ENCODE measurements around the gene KDELR3.

KDELR3 gene

GRCh38 chr22:38441620-38442287 is 26.1 kb upstream of the KDELR3 start:
- TF ChIP-seq CTCF (IDR thresholded peaks at IDR 0.05), result no peak

DNA sequence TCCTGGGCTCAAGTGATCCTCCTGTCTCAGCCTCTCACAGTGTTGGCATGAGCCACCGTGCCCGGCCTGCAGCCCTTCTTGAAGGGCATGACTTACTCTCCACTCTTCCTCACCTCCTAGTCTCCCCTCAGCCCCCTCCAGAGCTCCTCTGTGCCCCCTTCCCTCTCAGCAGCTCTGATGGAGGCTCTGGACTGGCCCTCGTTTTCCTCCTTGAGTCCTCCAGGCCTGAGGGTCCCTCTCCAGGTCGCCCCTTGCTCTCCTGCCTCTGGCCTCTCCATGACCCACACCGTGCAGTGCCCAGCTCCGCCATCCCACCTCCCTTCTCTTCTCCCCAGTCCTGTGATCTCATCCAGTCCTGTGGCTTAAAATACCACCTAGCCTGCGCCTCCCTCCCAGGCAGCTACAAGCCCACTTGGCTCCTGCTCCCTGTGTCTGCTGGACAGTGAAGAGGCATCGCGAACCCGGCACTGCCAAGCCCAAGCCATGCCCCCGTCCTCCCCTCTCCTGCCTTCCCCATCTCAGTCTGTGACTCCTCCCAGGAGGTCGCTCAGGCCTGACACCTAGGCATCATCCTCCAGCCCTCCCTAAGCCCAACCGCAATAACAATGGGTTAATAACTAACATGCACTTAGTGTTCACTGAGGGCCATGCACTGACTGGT is 24.8 kb upstream of the KDELR3 start:
- Mint-ChIP-seq H3K9me3 (no peaks in the 10 kb centered on the region), H3K4me1 (peaks cover 26% of the 10 kb centered on the region), H3K27me3 (ENCODE audit: low read depth, poor library complexity) (peaks cover 18% of the 10 kb centered on the region), H3K27ac (no peak overlapping the region), H3K36me3 (ENCODE audit: low read depth) (no peaks in the 10 kb centered on the region), H3K4me3 (no peak overlapping the region)
- TF ChIP-seq CTCF (IDR thresholded peaks at IDR 0.05), result no peak
- DNase-seq, result no peak

More at GRCh38 chr22:38441620-38442287, 26.1 kb upstream of the KDELR3 start:
- H3K27ac Mint-ChIP-seq, result peak overlapping the region; percentile 8
- H3K4me1 Mint-ChIP-seq, result peaks cover 26% of the 10 kb centered on the region
- no peaks in the 10 kb centered on the region for H3K9me3 Mint-ChIP-seq
- peaks cover 18% of the 10 kb centered on the region for H3K27me3 Mint-ChIP-seq (ENCODE audit: low read depth, poor library complexity)
- DNase-seq, result no peak
- no peaks in the 10 kb centered on the region for H3K36me3 Mint-ChIP-seq (ENCODE audit: low read depth)
- no peak overlapping the region for H3K4me3 Mint-ChIP-seq

- no peaks in the 10 kb centered on the region for H3K9me3 Mint-ChIP-seq
- no peaks in the 10 kb centered on the region for H3K36me3 Mint-ChIP-seq (ENCODE audit: low read depth)
- no peak overlapping the region for H3K27ac Mint-ChIP-seq
- no peak for DNase-seq
- peaks cover 26% of the 10 kb centered on the region for H3K4me1 Mint-ChIP-seq
- H3K4me3 Mint-ChIP-seq, result no peak overlapping the region
- TF ChIP-seq CTCF (IDR thresholded peaks at IDR 0.05), result no peak
- H3K27me3 Mint-ChIP-seq (ENCODE audit: low read depth, poor library complexity), result peaks cover 18% of the 10 kb centered on the region
These were observed 24.0 kb upstream of the KDELR3 start for GRCh38 chr22:38443628-38444521.

GRCh38 chr22:38444783-38445182 is 23.1 kb upstream of the KDELR3 start:
- Mint-ChIP-seq H3K9me3 (no peaks in the 10 kb centered on the region), H3K4me1 (peaks cover 26% of the 10 kb centered on the region), H3K4me3 (no peak overlapping the region), H3K36me3 (ENCODE audit: low read depth) (no peaks in the 10 kb centered on the region), H3K27me3 (ENCODE audit: low read depth, poor library complexity) (peaks cover 23% of the 10 kb centered on the region), H3K27ac (peak overlapping the region; percentile 65)
- no peak for TF ChIP-seq CTCF (IDR thresholded peaks at IDR 0.05)
- DNase-seq, result no peak

- no peak for TF ChIP-seq CTCF (IDR thresholded peaks at IDR 0.05)
- no peaks in the 10 kb centered on the region for H3K36me3 Mint-ChIP-seq (ENCODE audit: low read depth)
- H3K27me3 Mint-ChIP-seq (ENCODE audit: low read depth, poor library complexity), result peaks cover 33% of the 10 kb centered on the region
- DNase-seq, result no peak
- no peak overlapping the region for H3K4me3 Mint-ChIP-seq
- H3K9me3 Mint-ChIP-seq, result no peaks in the 10 kb centered on the region
- peaks cover 26% of the 10 kb centered on the region for H3K4me1 Mint-ChIP-seq
- H3K27ac Mint-ChIP-seq, result no peak overlapping the region
These were observed 21.8 kb upstream of the KDELR3 start for GRCh38 chr22:38446018-38446601.

Measured in nephron progenitor cell (in vitro differentiated cells).